Lung (tissue), 16 donors: Measurements from ENCODE around the gene COP1. TPM values are rescaled to one million over a fixed set of nuclear protein-coding genes. Genes with fewer than 3 reads are reported as not detected.

Experiments used
- ATAC-seq: fragments of 200-7000 bp; cut with Tn5 transposase; one replicate; pipeline ENCODE4 v1.9.1; 2020; ENCODE audit warnings: moderate number of reproducible peaks; ENCODE audit not compliant: insufficient read depth, low FRiP score
- DNase-seq, 3 donors: peaks; one replicate each; pipeline ENCODE4 v3.0.0-alpha.2; 2013 to 2017
- H3K27ac ChIP-seq, 2 donors: one replicate each; pipeline ENCODE4 v1.5.1; 2013; ENCODE audit warnings: mild to moderate bottlenecking in 2 of 2, moderate library complexity in 2 of 2, control low read depth in 1 of 2, inconsistent platforms in 1 of 2, low read depth in 1 of 2, low read length in 1 of 2
- H3K27me3 ChIP-seq, 3 donors: one replicate each; pipeline ENCODE4 v1.5.1; 2013; ENCODE audit warnings: low read length in 2 of 3; ENCODE audit not compliant: control insufficient read depth in 3 of 3, insufficient read depth in 3 of 3
- H3K36me3 ChIP-seq, 4 donors: one replicate each; pipeline ENCODE4 v1.5.1; 2013; ENCODE audit warnings: low read length in 4 of 4, mild to moderate bottlenecking in 1 of 4, moderate library complexity in 1 of 4; ENCODE audit not compliant: control insufficient read depth in 4 of 4, insufficient read depth in 4 of 4
- H3K4me1 ChIP-seq, 5 donors: one replicate each; pipeline ENCODE4 v1.5.1; 2013; ENCODE audit warnings: low read length in 5 of 5, mild to moderate bottlenecking in 2 of 5, moderate library complexity in 1 of 5; ENCODE audit not compliant: control insufficient read depth in 5 of 5, insufficient read depth in 5 of 5
- H3K4me3 ChIP-seq: one replicate; pipeline ENCODE4 v1.5.1; 2013; ENCODE audit warnings: mild to moderate bottlenecking, control low read depth, moderate library complexity
- H3K9ac ChIP-seq, 2 donors: one replicate each; pipeline ENCODE4 v1.5.1; 2013; ENCODE audit warnings: low read length in 2 of 2, control low read depth in 1 of 2; ENCODE audit not compliant: insufficient read depth in 1 of 2
- H3K9me3 ChIP-seq, 4 donors: one replicate each; pipeline ENCODE4 v1.5.1; 2013; ENCODE audit warnings: low read length in 3 of 4, mild to moderate bottlenecking in 1 of 4, moderate library complexity in 1 of 4; ENCODE audit not compliant: control insufficient read depth in 4 of 4, insufficient read depth in 3 of 4
- WGBS, 2 donors: extraction: QIAGEN DNeasy Blood & Tissue Kit; methylation state at CpG; one replicate each; pipeline ENCODE4 v1.1.7; 2013; 5-methylcytosine and 5-hydroxymethylcytosine counted together
- long read RNA-seq, 5 donors: transcript quantifications; one replicate each; lab custom pipeline, GENCODE V29; 2026
- polyA plus RNA-seq, 2 donors: library from polyadenylated mRNA; stranded (reverse); fragments of 200-250 nt; gene quantifications; one replicate each; pipeline ENCODE4 v1.2.1, GENCODE V29; 2013
- total RNA-seq, 2 donors: library from RNA; depleted of rRNA in 1 of 2; stranded (reverse); fragments of >200 nt in 1 of 2; gene quantifications; one replicate each; pipeline ENCODE4 v1.2.1, GENCODE V29; 2014 to 2021
- TF ChIP-seq, protein P1 (sequence below): IDR thresholded peaks from 2 replicates; pipeline ENCODE4 v1.5.1; 2012; ENCODE audit warnings: mild to moderate bottlenecking; ENCODE audit errors: control extremely low read depth, extremely low read depth
- donor health status: control.
- donor health status: control.
- donor health status: Bipolar disorder and iron deficiency.
- donor health status: healthy.
- donor health status: DM: yes; HTN: yes; CAD: no.

COP1 gene
- total RNA-seq = 10 to 100 TPM; 50.0 to 71.4 TPM
- polyA plus RNA-seq = 10 to 100 TPM; 31.3 to 55.6 TPM
- long read RNA-seq, donor 1, transcript COP1-208 (2 exons, 450 nt) = major isoform, 8 of 20 reads
- long read RNA-seq, donor 1, transcript COP1-204 (20 exons, 3,033 nt) = minor isoform, 6 of 20 reads
- long read RNA-seq, donor 1, partial matches to known transcripts = 5 of 20 reads
- long read RNA-seq, donor 1, other reads (novel, unspliced or antisense) = 0 of 20 reads
- long read RNA-seq, donor 2, partial matches to known transcripts = 0 of 3 reads
- long read RNA-seq, donor 2, other reads (novel, unspliced or antisense) = 0 of 3 reads
- long read RNA-seq, donor 3, partial matches to known transcripts = 5 of 10 reads
- long read RNA-seq, donor 3, other reads (novel, unspliced or antisense) = 0 of 10 reads
- long read RNA-seq, donor 4, transcript COP1-208 (2 exons, 450 nt) = major isoform, 8 of 8 reads
- long read RNA-seq, donor 4, partial matches to known transcripts = 0 of 8 reads
- long read RNA-seq, donor 4, other reads (novel, unspliced or antisense) = 0 of 8 reads
- long read RNA-seq, donor 5, transcript COP1-208 (2 exons, 450 nt) = major isoform, 7 of 13 reads
- long read RNA-seq, donor 5, partial matches to known transcripts = 5 of 13 reads
- long read RNA-seq, donor 5, other reads (novel, unspliced or antisense) = 0 of 13 reads

DNA sequence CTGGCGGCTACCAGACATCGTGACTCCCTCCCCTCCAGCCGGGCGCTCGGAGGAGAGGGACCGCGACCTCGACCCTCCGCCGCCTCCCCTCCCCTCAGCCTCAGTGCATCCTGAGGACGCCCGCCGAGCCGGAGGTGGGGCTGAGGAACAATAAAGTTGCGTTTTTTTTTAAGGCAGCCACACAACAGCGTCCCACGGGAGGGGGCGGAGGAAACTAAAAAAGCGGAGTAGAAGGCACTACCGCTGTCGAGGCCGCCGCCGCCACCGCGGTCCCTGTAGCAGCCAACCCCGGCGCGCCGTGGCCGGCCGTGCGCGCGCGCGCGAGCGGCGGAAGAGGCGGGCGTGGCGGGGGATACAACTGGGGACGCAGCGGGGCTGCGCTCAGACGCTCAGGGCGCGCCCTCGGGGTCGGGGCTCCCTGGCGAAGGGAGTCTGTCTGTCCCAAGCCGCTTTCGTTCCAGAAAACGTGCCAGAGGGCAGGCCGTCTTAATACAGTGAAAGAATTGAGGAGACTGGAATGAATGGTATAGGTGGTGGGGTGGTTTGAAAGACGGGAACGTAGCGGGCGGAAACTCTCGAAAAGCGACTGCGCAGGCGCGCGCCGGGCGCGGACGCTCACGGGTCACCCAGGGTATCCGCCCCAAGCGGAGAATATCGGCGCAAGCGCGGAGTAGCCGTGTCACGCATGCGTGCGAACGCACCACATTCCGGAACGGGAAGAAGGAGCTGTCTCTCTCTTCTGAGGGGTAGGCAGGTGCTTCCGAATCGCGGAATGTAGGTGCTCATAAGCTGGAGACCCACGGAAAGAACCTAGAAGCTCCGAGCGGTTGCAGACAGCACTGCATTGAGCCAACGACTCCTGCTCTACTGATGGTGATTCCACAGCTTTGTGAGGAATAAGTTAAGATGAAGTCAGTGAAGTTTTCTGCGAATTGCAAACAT lies at the start of gene COP1:
COP1 (minus strand) TSS at position 326 of the 942 bp plus-strand sequence; CDS start at position 18, 308 bp downstream.
- Histone ChIP-seq H3K27ac (peak within 1 kb of the TSS; percentile 96 to 99), H3K36me3 (no peaks in the 10 kb centered on the region), H3K9me3 (no peaks in the 10 kb centered on the region), H3K4me1 (peaks cover 7 to 17% (median 9%) of the 10 kb centered on the region in 5 donors), H3K4me3 (peak within 1 kb of the TSS; percentile 94), H3K27me3 (no peaks in the 10 kb centered on the region), H3K9ac (peak within 1 kb of the TSS; percentile 73 to 83)
- 0% methylated on average over 85 to 92 of the region's 92 CpGs for WGBS, 2 donors
- ATAC-seq (peak; percentile 95), DNase-seq (peak; percentile 97)
- TF ChIP-seq, protein P1, sequence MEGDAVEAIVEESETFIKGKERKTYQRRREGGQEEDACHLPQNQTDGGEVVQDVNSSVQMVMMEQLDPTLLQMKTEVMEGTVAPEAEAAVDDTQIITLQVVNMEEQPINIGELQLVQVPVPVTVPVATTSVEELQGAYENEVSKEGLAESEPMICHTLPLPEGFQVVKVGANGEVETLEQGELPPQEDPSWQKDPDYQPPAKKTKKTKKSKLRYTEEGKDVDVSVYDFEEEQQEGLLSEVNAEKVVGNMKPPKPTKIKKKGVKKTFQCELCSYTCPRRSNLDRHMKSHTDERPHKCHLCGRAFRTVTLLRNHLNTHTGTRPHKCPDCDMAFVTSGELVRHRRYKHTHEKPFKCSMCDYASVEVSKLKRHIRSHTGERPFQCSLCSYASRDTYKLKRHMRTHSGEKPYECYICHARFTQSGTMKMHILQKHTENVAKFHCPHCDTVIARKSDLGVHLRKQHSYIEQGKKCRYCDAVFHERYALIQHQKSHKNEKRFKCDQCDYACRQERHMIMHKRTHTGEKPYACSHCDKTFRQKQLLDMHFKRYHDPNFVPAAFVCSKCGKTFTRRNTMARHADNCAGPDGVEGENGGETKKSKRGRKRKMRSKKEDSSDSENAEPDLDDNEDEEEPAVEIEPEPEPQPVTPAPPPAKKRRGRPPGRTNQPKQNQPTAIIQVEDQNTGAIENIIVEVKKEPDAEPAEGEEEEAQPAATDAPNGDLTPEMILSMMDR = no peak

DNA sequence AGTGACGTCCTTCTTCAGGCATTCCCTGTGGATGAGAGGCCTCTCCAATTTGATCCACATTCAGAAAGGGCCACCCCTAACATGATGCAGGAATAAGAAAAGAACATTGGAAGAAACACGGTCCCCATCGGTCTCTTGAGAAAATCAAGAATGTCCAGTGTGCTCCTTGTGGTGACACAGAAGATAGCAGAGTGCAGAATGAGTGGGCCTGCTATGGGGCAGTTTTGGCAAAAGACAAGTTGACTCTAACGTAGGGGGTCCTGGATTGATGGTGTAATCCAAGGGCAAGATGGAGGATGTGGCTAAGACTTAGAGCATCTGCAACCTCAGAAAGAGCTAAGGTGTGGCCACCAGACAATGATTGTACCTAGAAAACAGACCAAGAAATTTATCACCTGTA lies 45.1 kb upstream of the COP1 start:
- H3K27me3 ChIP-seq = no peaks in the 10 kb centered on the region
- DNase-seq = no peak
- H3K4me3 ChIP-seq = no peak overlapping the region
- no peak overlapping the region for H3K9ac ChIP-seq
- H3K9me3 ChIP-seq = no peaks in the 10 kb centered on the region
- no peak overlapping the region for H3K27ac ChIP-seq
- no peaks in the 10 kb centered on the region for H3K36me3 ChIP-seq
- H3K4me1 ChIP-seq = no peaks in the 10 kb centered on the region
- ATAC-seq = no peak
- TF ChIP-seq, protein P1 = no peak
- 89 to 90% methylated on average over 4 of the region's 4 CpGs for WGBS, 2 donors

DNA sequence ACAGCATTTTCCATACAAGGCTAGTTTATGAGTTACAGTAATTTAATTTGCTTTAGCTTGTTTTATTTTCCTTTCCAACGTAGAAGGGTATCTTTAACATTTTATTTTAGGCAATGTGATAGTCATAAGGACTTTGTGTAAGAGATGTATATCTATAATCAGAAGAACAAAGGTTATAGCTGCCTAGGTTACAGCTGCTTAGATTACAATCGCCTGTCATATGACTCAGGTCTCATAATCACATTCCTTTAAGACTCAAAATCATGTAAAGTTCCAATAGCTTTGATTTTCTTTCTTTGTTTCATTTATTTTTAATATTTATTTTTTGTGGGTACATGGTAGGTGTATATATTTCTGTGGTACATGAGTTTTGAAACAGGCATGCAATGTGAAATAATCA lies 37.8 kb upstream of the COP1 start:
- Histone ChIP-seq H3K36me3 (no peaks in the 10 kb centered on the region), H3K9me3 (no peaks in the 10 kb centered on the region), H3K27ac (no peak overlapping the region), H3K9ac (no peak overlapping the region), H3K27me3 (no peaks in the 10 kb centered on the region), H3K4me1 (no peaks in the 10 kb centered on the region), H3K4me3 (no peak overlapping the region)
- WGBS, 2 donors = 85 to 87% methylated on average over 2 of the region's 2 CpGs
- TF ChIP-seq, protein P1 = no peak
- ATAC-seq (no peak), DNase-seq (no peak)
